SU-DHL-6 (cell line): Measurements from ENCODE around the gene OR10G3.

Source experiments
- CTCF ChIP-seq: fragments of 200-600 bp; sonication (generic); IDR thresholded peaks from one replicate; pipeline ENCODE4 v1.5.1; 2017; ENCODE audit warnings: antibody characterized with exemption, mild to moderate bottlenecking, low read length, moderate library complexity; ENCODE audit not compliant: insufficient read depth, poor library complexity, severe bottlenecking
- EZH2phosphoT487 ChIP-seq: fragments of 200-600 bp; sonication (generic), shearing (Covaris generic); conservative IDR thresholded peaks from 2 replicates; pipeline ENCODE4 v1.6.1; 2018; ENCODE audit warnings: mild to moderate bottlenecking, antibody characterized with exemption, low read length, moderate library complexity, mixed read lengths

GRCh38 chr14:21612324-21612723 lies 32.4 kb upstream of the OR10G3 start:
- TF ChIP-seq CTCF = no peak
- no peak for TF ChIP-seq EZH2phosphoT487
